H9 (cell line): ENCODE measurements around the gene TDRD9. TPM values are rescaled to one million over a fixed set of nuclear protein-coding genes. Genes with fewer than 3 reads are reported as not detected.

Source experiments
- DNase-seq: peaks from one replicate; pipeline ENCODE4 v3.0.0-alpha.2; 2017
- H2AFZ ChIP-seq: one replicate; pipeline ENCODE4 v1.6.1; 2013; ENCODE audit warnings: mild to moderate bottlenecking, low read length, control low read depth, moderate library complexity
- H2AK5ac ChIP-seq: 2 replicates; pipeline ENCODE4 v1.6.1; 2013; ENCODE audit warnings: low read length, control low read depth, mixed read lengths; ENCODE audit not compliant: insufficient read length
- H2BK120ac ChIP-seq: one replicate; pipeline ENCODE4 v1.6.1; 2013; ENCODE audit warnings: low read depth, mild to moderate bottlenecking, low read length, control low read depth, inconsistent platforms; ENCODE audit not compliant: poor library complexity, severe bottlenecking
- H2BK12ac ChIP-seq: 2 replicates; pipeline ENCODE4 v1.6.1; 2013; ENCODE audit warnings: low read length, control low read depth, mixed read lengths, low read depth; ENCODE audit not compliant: insufficient read length
- H2BK15ac ChIP-seq: 2 replicates; pipeline ENCODE4 v1.6.1; 2013; ENCODE audit warnings: low read depth, low read length, control low read depth
- H2BK20ac ChIP-seq: one replicate; pipeline ENCODE4 v1.6.1; 2013; ENCODE audit warnings: low read depth, mild to moderate bottlenecking, low read length, control low read depth, inconsistent platforms; ENCODE audit not compliant: poor library complexity, severe bottlenecking
- H2BK5ac ChIP-seq: 2 replicates; pipeline ENCODE4 v1.6.1; 2013; ENCODE audit warnings: low read length, control low read depth, mixed read lengths; ENCODE audit not compliant: insufficient read length
- H3K14ac ChIP-seq: 2 replicates; pipeline ENCODE4 v1.6.1; 2013; ENCODE audit warnings: low read length, control low read depth; ENCODE audit not compliant: insufficient read depth
- H3K18ac ChIP-seq: 2 replicates; pipeline ENCODE4 v1.6.1; 2013; ENCODE audit warnings: low read depth, mild to moderate bottlenecking, mixed read lengths, low read length, control low read depth; ENCODE audit not compliant: insufficient read length
- H3K23ac ChIP-seq: 2 replicates; pipeline ENCODE4 v1.6.1; 2013; ENCODE audit warnings: low read length, control low read depth, mixed read lengths, low read depth; ENCODE audit not compliant: insufficient read length
- H3K23me2 ChIP-seq: 2 replicates; pipeline ENCODE4 v1.6.1; 2013; ENCODE audit warnings: low read depth, mild to moderate bottlenecking, mixed read lengths, low read length, control low read depth; ENCODE audit not compliant: insufficient read length, poor library complexity, severe bottlenecking
- H3K27ac ChIP-seq: 2 replicates; pipeline ENCODE4 v1.5.1; 2013; ENCODE audit warnings: low read length, control low read depth, mixed read lengths, low read depth; ENCODE audit not compliant: insufficient read length
- H3K27me3 ChIP-seq: 2 replicates; pipeline ENCODE4 v1.6.1; 2013; ENCODE audit warnings: low read length, control low read depth, inconsistent platforms; ENCODE audit not compliant: insufficient read depth
- H3K4ac ChIP-seq: 2 replicates; pipeline ENCODE4 v1.6.1; 2013; ENCODE audit warnings: low read depth, mild to moderate bottlenecking, control low read depth, inconsistent platforms, low read length, moderate library complexity
- H3K4me1 ChIP-seq: 2 replicates; pipeline ENCODE4 v1.6.1; 2013; ENCODE audit warnings: low read length, control low read depth, inconsistent platforms; ENCODE audit not compliant: insufficient read depth
- H3K4me2 ChIP-seq: 2 replicates; pipeline ENCODE4 v1.6.1; 2013; ENCODE audit warnings: low read length, control low read depth, mixed read lengths; ENCODE audit not compliant: insufficient read length, insufficient read depth
- H3K56ac ChIP-seq: 2 replicates; pipeline ENCODE4 v1.6.1; 2013; ENCODE audit warnings: low read depth, mild to moderate bottlenecking, mixed read lengths, low read length, control low read depth; ENCODE audit not compliant: insufficient read length
- H3K79me1 ChIP-seq: 2 replicates; pipeline ENCODE4 v1.6.1; 2013; ENCODE audit warnings: low read depth, mild to moderate bottlenecking, moderate library complexity, low read length, control low read depth, inconsistent platforms; ENCODE audit not compliant: insufficient read depth, poor library complexity, severe bottlenecking
- H3K79me2 ChIP-seq: 2 replicates; pipeline ENCODE4 v1.6.1; 2013; ENCODE audit warnings: low read length, control low read depth, inconsistent platforms; ENCODE audit not compliant: insufficient read depth
- H3K9ac ChIP-seq: 2 replicates; pipeline ENCODE4 v1.6.1; 2013; ENCODE audit warnings: low read length, control low read depth, mixed read lengths; ENCODE audit not compliant: insufficient read length; ENCODE audit errors: extremely low read depth
- H3K9me3 ChIP-seq: one replicate; pipeline ENCODE4 v1.6.1; 2013; ENCODE audit warnings: low read depth, low read length, inconsistent platforms; ENCODE audit not compliant: control insufficient read depth
- H3T11ph ChIP-seq: one replicate; pipeline ENCODE4 v1.6.1; 2013; ENCODE audit warnings: mild to moderate bottlenecking, low read length, control low read depth, inconsistent platforms
- H4K20me1 ChIP-seq: one replicate; pipeline ENCODE4 v1.6.1; 2013; ENCODE audit not compliant: control insufficient read depth, insufficient read length, insufficient read depth
- H4K5ac ChIP-seq: 2 replicates; pipeline ENCODE4 v1.6.1; 2013; ENCODE audit warnings: low read depth, mild to moderate bottlenecking, mixed read lengths, low read length, control low read depth; ENCODE audit not compliant: insufficient read length
- H4K8ac ChIP-seq: replicated peaks from 2 replicates; pipeline ENCODE4 v1.6.1; 2013; ENCODE audit warnings: low read length, control low read depth, mixed read lengths, low read depth; ENCODE audit not compliant: insufficient read length
- H4K91ac ChIP-seq: 2 replicates; pipeline ENCODE4 v1.6.1; 2013; ENCODE audit warnings: low read depth, mild to moderate bottlenecking, moderate library complexity, mixed read lengths, low read length, control low read depth; ENCODE audit not compliant: insufficient read length
- H3K27ac Mint-ChIP-seq, 3 experiments: 2 replicates in 2 of 3; 3 replicates in 1 of 3; pipeline ENCODE4 v1.8.0; 2020 to 2021; ENCODE audit warnings: mixed read lengths in 3 of 3, mild to moderate bottlenecking in 1 of 3, moderate library complexity in 1 of 3
- H3K27me3 Mint-ChIP-seq: 2 replicates; pipeline ENCODE4 v1.8.0; 2021; ENCODE audit warnings: low read depth, mild to moderate bottlenecking, moderate library complexity, mixed read lengths
- H3K36me3 Mint-ChIP-seq, 3 experiments: 2 replicates in 2 of 3; 3 replicates in 1 of 3; pipeline ENCODE4 v1.8.0; 2020 to 2021; ENCODE audit warnings: low read depth in 3 of 3, mixed read lengths in 3 of 3; ENCODE audit not compliant: insufficient read depth in 1 of 3
- H3K4me1 Mint-ChIP-seq, 2 experiments: 2 replicates each; pipeline ENCODE4 v1.8.0; 2020; ENCODE audit warnings: mixed read lengths in 2 of 2
- H3K4me3 Mint-ChIP-seq, 2 experiments: 2 replicates in 1 of 2; 3 replicates in 1 of 2; pipeline ENCODE4 v1.8.0; 2020 to 2021; ENCODE audit warnings: mild to moderate bottlenecking in 2 of 2, mixed read lengths in 2 of 2, moderate library complexity in 1 of 2
- H3K9me3 Mint-ChIP-seq, 2 experiments: 2 replicates in 1 of 2; 3 replicates in 1 of 2; pipeline ENCODE4 v1.8.0; 2020; ENCODE audit warnings: mild to moderate bottlenecking in 2 of 2, mixed read lengths in 2 of 2, moderate library complexity in 1 of 2
- WGBS: extraction: QIAGEN DNeasy Blood & Tissue Kit; methylation state at CpG from one replicate; pipeline ENCODE4 v1.1.7; 2013; ENCODE audit warnings: missing lambda C conversion rate, low lambda C conversion rate, mixed read lengths; ENCODE audit not compliant: insufficient read length; ENCODE audit errors: extremely low coverage; 5-methylcytosine and 5-hydroxymethylcytosine counted together
- total RNA-seq: library from RNA; stranded (reverse); gene quantifications from 2 replicates; pipeline ENCODE4 v1.2.1, GENCODE V29; 2021
- TF ChIP-seq, protein P1 (sequence below): fragments of 200-600 bp; sonication (generic); conservative IDR thresholded peaks from 3 replicates; pipeline ENCODE4 v1.8.0; 2021; ENCODE audit warnings: antibody characterized with exemption, mild to moderate bottlenecking

TDRD9 gene
- total RNA-seq, 1 experiment from 2014 or later: not detected

DNA sequence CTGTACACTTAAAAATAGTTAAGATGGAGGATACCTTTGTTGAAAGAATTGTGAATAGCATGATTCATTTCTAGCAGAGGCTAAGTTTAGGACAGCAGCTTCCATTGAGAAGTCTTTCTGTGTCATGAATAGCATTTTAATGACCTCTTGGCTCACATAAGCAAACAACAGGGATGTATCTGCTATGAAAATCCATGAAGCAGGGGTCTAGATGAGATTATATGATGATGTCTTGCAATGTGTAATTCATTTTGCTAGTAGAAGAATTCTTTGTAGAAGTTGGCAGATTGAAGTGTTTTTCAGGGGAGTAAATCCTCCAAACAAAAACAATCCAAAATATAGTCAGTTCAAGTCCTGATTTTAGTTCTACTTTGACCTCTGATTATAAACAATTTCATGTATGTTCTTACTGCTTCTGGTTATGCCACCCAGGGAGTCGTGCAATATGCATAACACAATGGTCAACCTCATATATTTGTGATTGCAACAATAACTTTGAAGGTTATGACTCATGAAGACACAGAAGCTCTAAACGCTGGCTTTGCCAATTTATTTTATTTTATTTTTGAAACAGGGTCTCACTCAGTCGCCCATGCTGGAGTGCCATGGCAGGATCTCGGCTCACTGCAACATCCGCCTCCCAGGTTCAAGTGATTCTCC, 21.0 kb downstream of the TDRD9 start:
- Histone ChIP-seq H2BK5ac (no peak overlapping the region), H3K27me3 (no peaks in the 10 kb centered on the region), H4K8ac (no peak overlapping the region), H4K91ac (no peak overlapping the region), H3T11ph (no peak overlapping the region), H3K4ac (no peak overlapping the region), H2BK20ac (no peak overlapping the region), H2BK15ac (no peak overlapping the region), H4K5ac (no peak overlapping the region), H2BK120ac (no peak overlapping the region), H3K23me2 (no peaks in the 10 kb centered on the region), H3K9ac (no peak overlapping the region), H3K18ac (no peak overlapping the region), H3K79me2 (no peaks in the 10 kb centered on the region), H3K56ac (no peak overlapping the region), H3K14ac (no peak overlapping the region), H3K79me1 (no peaks in the 10 kb centered on the region), H2AFZ (no peak overlapping the region), H3K27ac (no peak overlapping the region), H2BK12ac (no peak overlapping the region), H3K4me2 (no peak overlapping the region), H2AK5ac (no peak overlapping the region), H3K4me1 (no peaks in the 10 kb centered on the region), H3K9me3 (no peaks in the 10 kb centered on the region), H3K23ac (no peak overlapping the region), H4K20me1 (no peaks in the 10 kb centered on the region)
- no peaks in the 10 kb centered on the region; a peak in 1 of 7 replicates for H3K36me3 Mint-ChIP-seq
- H3K4me3 Mint-ChIP-seq: no peak overlapping the region
- DNase-seq: no peak
- H3K4me1 Mint-ChIP-seq: no peaks in the 10 kb centered on the region
- peaks cover 16% of the 10 kb centered on the region for H3K27me3 Mint-ChIP-seq
- TF ChIP-seq, protein P1, sequence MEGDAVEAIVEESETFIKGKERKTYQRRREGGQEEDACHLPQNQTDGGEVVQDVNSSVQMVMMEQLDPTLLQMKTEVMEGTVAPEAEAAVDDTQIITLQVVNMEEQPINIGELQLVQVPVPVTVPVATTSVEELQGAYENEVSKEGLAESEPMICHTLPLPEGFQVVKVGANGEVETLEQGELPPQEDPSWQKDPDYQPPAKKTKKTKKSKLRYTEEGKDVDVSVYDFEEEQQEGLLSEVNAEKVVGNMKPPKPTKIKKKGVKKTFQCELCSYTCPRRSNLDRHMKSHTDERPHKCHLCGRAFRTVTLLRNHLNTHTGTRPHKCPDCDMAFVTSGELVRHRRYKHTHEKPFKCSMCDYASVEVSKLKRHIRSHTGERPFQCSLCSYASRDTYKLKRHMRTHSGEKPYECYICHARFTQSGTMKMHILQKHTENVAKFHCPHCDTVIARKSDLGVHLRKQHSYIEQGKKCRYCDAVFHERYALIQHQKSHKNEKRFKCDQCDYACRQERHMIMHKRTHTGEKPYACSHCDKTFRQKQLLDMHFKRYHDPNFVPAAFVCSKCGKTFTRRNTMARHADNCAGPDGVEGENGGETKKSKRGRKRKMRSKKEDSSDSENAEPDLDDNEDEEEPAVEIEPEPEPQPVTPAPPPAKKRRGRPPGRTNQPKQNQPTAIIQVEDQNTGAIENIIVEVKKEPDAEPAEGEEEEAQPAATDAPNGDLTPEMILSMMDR: no peak
- WGBS: no CpG with 5 or more reads among the region's 5 CpGs
- peaks cover 12 to 13% of the 10 kb centered on the region in 2 experiments for H3K9me3 Mint-ChIP-seq
- H3K27ac Mint-ChIP-seq: no peak overlapping the region
